HEK293 (cell line): ENCODE results near the gene FASTKD3.
A peak's percentile ranks its signal among the peaks of the same experiment; 100 is the strongest.

Source experiments
- CTCF ChIA-PET: fragments of 350-600 bp; formaldehyde crosslinking; extraction: SDS; loops from one replicate; lab custom pipeline; 2021; ENCODE audit warnings: antibody characterized with exemption; lab: Yijun Ruan, JAX
- POLR2A ChIA-PET: fragments of 300-600 bp; formaldehyde crosslinking; extraction: SDS; loops from one replicate; lab custom pipeline; 2020; ENCODE audit warnings: antibody characterized with exemption, inconsistent platforms; lab: Yijun Ruan, JAX
- H3K27ac ChIP-seq: fragments of 200-500 bp; sonication (Bioruptor generic); 2 replicates; pipeline ENCODE4 v1.5.1; 2014; ENCODE audit warnings: low read depth, low read length, control low read depth, inconsistent platforms; ENCODE audit errors: extremely low read depth
- H3K36me3 ChIP-seq, 2 experiments: fragments of 200-500 bp in 1 of 2; sonication (Bioruptor generic) in 1 of 2; 1 replicate in 1 of 2; 2 replicates in 1 of 2; pipeline ENCODE4 v1.5.1; 2014 to 2017; ENCODE audit warnings: inconsistent platforms in 2 of 2, low read length in 2 of 2; ENCODE audit not compliant: control insufficient read depth in 2 of 2, insufficient read depth in 1 of 2
- H3K4me1 ChIP-seq: fragments of 200-500 bp; sonication (Bioruptor generic); 2 replicates; pipeline ENCODE4 v1.5.1; 2014; ENCODE audit warnings: mild to moderate bottlenecking, low read length, inconsistent platforms; ENCODE audit not compliant: control insufficient read depth, insufficient read depth
- H3K4me3 ChIP-seq: 2 replicates; pipeline ENCODE4 v1.5.1; 2011; ENCODE audit warnings: low read depth, mild to moderate bottlenecking, control low read depth, low read length, moderate library complexity
- H3K9me3 ChIP-seq: fragments of 200-500 bp; sonication (Bioruptor generic); 2 replicates; pipeline ENCODE4 v1.5.1; 2014; ENCODE audit warnings: low read depth, low read length, inconsistent platforms; ENCODE audit not compliant: control insufficient read depth, insufficient read depth
- KLF16 ChIP-seq: fragments of 450-650 bp; formaldehyde crosslinking; IDR thresholded peaks from 2 replicates; pipeline ENCODE4 v1.5.1; 2017; ENCODE audit warnings: missing biosample characterization, missing genetic modification characterization
- KLF7 ChIP-seq: fragments of 450-650 bp; formaldehyde crosslinking; IDR thresholded peaks from 2 replicates; pipeline ENCODE4 v1.5.1; 2016; ENCODE audit warnings: missing biosample characterization, missing genetic modification characterization, borderline replicate concordance
- KLF8 ChIP-seq: fragments of 450-650 bp; formaldehyde crosslinking; IDR thresholded peaks from 2 replicates; pipeline ENCODE4 v1.5.1; 2016; ENCODE audit warnings: missing biosample characterization, missing genetic modification characterization
- WT1 ChIP-seq: fragments of 450-650 bp; formaldehyde crosslinking; IDR thresholded peaks from 2 replicates; pipeline ENCODE4 v1.5.1; 2016; ENCODE audit warnings: missing biosample characterization, missing genetic modification characterization
- ZFP41 ChIP-seq: fragments of 450-650 bp; formaldehyde crosslinking; IDR thresholded peaks from 2 replicates; pipeline ENCODE4 v1.5.1; 2016; ENCODE audit warnings: missing biosample characterization, missing genetic modification characterization, borderline replicate concordance
- ZNF138 ChIP-seq: fragments of 450-650 bp; formaldehyde crosslinking; IDR thresholded peaks from 2 replicates; pipeline ENCODE4 v1.5.1; 2016; ENCODE audit warnings: missing biosample characterization, missing genetic modification characterization, borderline replicate concordance
- ZNF324 ChIP-seq: fragments of 450-650 bp; formaldehyde crosslinking; IDR thresholded peaks from 2 replicates; pipeline ENCODE4 v1.5.1; 2016; ENCODE audit warnings: missing biosample characterization, missing genetic modification characterization
- ZNF350 ChIP-seq: fragments of 450-650 bp; formaldehyde crosslinking; IDR thresholded peaks from 2 replicates; pipeline ENCODE4 v1.5.0; 2017; ENCODE audit warnings: missing biosample characterization, mild to moderate bottlenecking, missing genetic modification characterization
- ZNF549 ChIP-seq: fragments of 450-650 bp; IDR thresholded peaks from 2 replicates; pipeline ENCODE4 v1.5.1; 2018; ENCODE audit warnings: missing biosample characterization, missing genetic modification characterization, mild to moderate bottlenecking, inconsistent platforms, moderate library complexity
- ZNF654 ChIP-seq: fragments of 450-650 bp; formaldehyde crosslinking; IDR thresholded peaks from 2 replicates; pipeline ENCODE4 v1.5.1; 2016; ENCODE audit warnings: low read depth, missing biosample characterization, missing genetic modification characterization
- ZNF660 ChIP-seq: fragments of 450-650 bp; IDR thresholded peaks from 2 replicates; pipeline ENCODE4 v1.5.1; 2018; ENCODE audit warnings: missing biosample characterization, mild to moderate bottlenecking, missing genetic modification characterization
- ZSCAN4 ChIP-seq: fragments of 450-650 bp; formaldehyde crosslinking; IDR thresholded peaks from 2 replicates; pipeline ENCODE4 v1.5.1; 2017; ENCODE audit warnings: missing biosample characterization, missing genetic modification characterization

FASTKD3 gene

GRCh38 chr5:7902201-7902600 is 33.4 kb upstream of the FASTKD3 start (continued):
- TF ChIP-seq KLF7 (tag by site-specific recombination) (no peak), ZSCAN4 (no peak)
- TF ChIP-seq, all 188 proteins: peak for 0

- ChIA-PET CTCF (interaction anchor here (0.5 to 2.1 kb wide), 12 partner anchors 9 to 1214 kb away, joined by 3 to 12 read pairs (median 4); no protein-coding TSS in a partner anchor), POLR2A (interaction anchor here (1.2 kb wide), 1 partner anchor 28 kb away, joined by 4 read pairs; the partner anchor contains the start of genes FASTKD3 and MTRR)
- TF ChIP-seq ZNF654 (tag by site-specific recombination) (peak; percentile 43), ZNF660 (tag by site-specific recombination) (peak; percentile 84), KLF8 (no peak)
- Histone ChIP-seq H3K27ac (no peak overlapping the region), H3K4me3 (no peak overlapping the region), H3K4me1 (no peaks in the 10 kb centered on the region), H3K9me3 (no peaks in the 10 kb centered on the region), H3K36me3 (peaks cover 54 to 95% of the 10 kb centered on the region in 2 experiments)
Measured at GRCh38 chr5:7897014-7897600, 28.3 kb upstream of the FASTKD3 start.

GRCh38 chr5:7894860-7895259 is 26.0 kb upstream of the FASTKD3 start:
- H3K9me3 ChIP-seq, result no peaks in the 10 kb centered on the region
- H3K36me3 ChIP-seq, result peaks cover 49 to 92% of the 10 kb centered on the region in 2 experiments
- TF ChIP-seq WT1 (tag by site-specific recombination) (no peak), ZNF138 (no peak), KLF7 (tag by site-specific recombination) (no peak), ZFP41 (tag by site-specific recombination) (no peak)
- no peak overlapping the region for H3K4me3 ChIP-seq
- CTCF ChIA-PET, result no interaction called here
- no peak overlapping the region for H3K27ac ChIP-seq
- POLR2A ChIA-PET, result no interaction called here
- H3K4me1 ChIP-seq, result no peaks in the 10 kb centered on the region

GRCh38 chr5:7894439-7894838 is 25.6 kb upstream of the FASTKD3 start:
- Histone ChIP-seq H3K27ac (no peak overlapping the region), H3K4me1 (no peaks in the 10 kb centered on the region), H3K36me3 (peaks cover 52 to 92% of the 10 kb centered on the region in 2 experiments), H3K9me3 (no peaks in the 10 kb centered on the region), H3K4me3 (no peak overlapping the region)
- ChIA-PET CTCF (no interaction called here), POLR2A (no interaction called here)
- TF ChIP-seq KLF16, result no peak
- no peak for TF ChIP-seq ZNF350 (tag by site-specific recombination)

- ChIA-PET POLR2A (no interaction called here), CTCF (interaction anchor here (1.5 to 1.8 kb wide), 2 partner anchors 8 to 39 kb away, joined by 5 read pairs; no protein-coding TSS in a partner anchor)
- Histone ChIP-seq H3K9me3 (no peaks in the 10 kb centered on the region), H3K36me3 (peaks cover 70 to 86% of the 10 kb centered on the region in 2 experiments), H3K27ac (no peak overlapping the region), H3K4me3 (no peak overlapping the region), H3K4me1 (no peaks in the 10 kb centered on the region)
- TF ChIP-seq ZNF549 (no peak), ZNF324 (no peak)
Measured at GRCh38 chr5:7888901-7889300, 20.1 kb upstream of the FASTKD3 start.
